Vagina (tissue), 2 donors: ENCODE measurements around the gene TNNT3. TPM values are rescaled to one million over a fixed set of nuclear protein-coding genes. Genes with fewer than 3 reads are reported as not detected.

Experiments used
- DNase-seq, 2 donors: peaks; one replicate each; pipeline ENCODE4 v3.0.0-alpha.2; 2017; ENCODE audit errors: extremely low spot score in 2 of 2
- H3K27ac ChIP-seq: fragments of 200-600 bp; sonication (generic); one replicate; pipeline ENCODE4 v1.5.1; 2019
- H3K27me3 ChIP-seq: fragments of 200-600 bp; sonication (generic); one replicate; pipeline ENCODE4 v1.5.1; 2019
- H3K36me3 ChIP-seq, 2 donors: fragments of 200-600 bp; sonication (generic); one replicate each; pipeline ENCODE4 v1.5.1; 2017 to 2019
- H3K4me1 ChIP-seq: fragments of 200-600 bp; sonication (generic); one replicate; pipeline ENCODE4 v1.5.1; 2019
- H3K4me3 ChIP-seq, 2 donors: fragments of 200-600 bp; sonication (generic); 1 replicate in 1 of 2; 2 replicates in 1 of 2; pipeline ENCODE4 v1.5.1; 2016 to 2019
- H3K9me3 ChIP-seq: fragments of 200-600 bp; sonication (generic); one replicate; pipeline ENCODE4 v1.5.1; 2019
- POLR2A ChIP-seq, 2 donors: fragments of 450-650 bp; IDR thresholded peaks; one replicate each; pipeline ENCODE4 v1.6.1; 2017; ENCODE audit warnings: antibody characterized with exemption in 2 of 2, mild to moderate bottlenecking in 2 of 2, moderate library complexity in 2 of 2
- POLR2AphosphoS5 ChIP-seq, 2 donors: sonication (generic); formaldehyde crosslinking; IDR thresholded peaks; one replicate each; pipeline ENCODE4 v1.9.0; 2017; ENCODE audit warnings: antibody characterized with exemption in 2 of 2, mild to moderate bottlenecking in 2 of 2, low read depth in 1 of 2; ENCODE audit not compliant: insufficient read depth in 1 of 2
- intact Hi-C: fragments of 100-400 bp; cut with DNase I; formaldehyde crosslinking; loops from one replicate; pipeline ENCODE4 v1.15.1; 2023
- total RNA-seq: library from RNA; depleted of rRNA; stranded (reverse); fragments of >200 nt; gene quantifications from one replicate; pipeline ENCODE4 v1.2.3, GENCODE V29; 2016
- TF ChIP-seq, protein P1 (sequence below), 3 experiments: fragments of 450-650 bp in 2 of 3; fragments of 200-600 bp in 1 of 3; sonication (generic) in 1 of 3; IDR thresholded peaks; one replicate each; pipeline ENCODE4 v1.5.1; 2017 to 2019; ENCODE audit warnings: antibody characterized with exemption in 3 of 3, mild to moderate bottlenecking in 2 of 3, moderate library complexity in 2 of 3

TNNT3 gene
- total RNA-seq, 1 donor from 2014 or later, result 20.4 TPM

DNA sequence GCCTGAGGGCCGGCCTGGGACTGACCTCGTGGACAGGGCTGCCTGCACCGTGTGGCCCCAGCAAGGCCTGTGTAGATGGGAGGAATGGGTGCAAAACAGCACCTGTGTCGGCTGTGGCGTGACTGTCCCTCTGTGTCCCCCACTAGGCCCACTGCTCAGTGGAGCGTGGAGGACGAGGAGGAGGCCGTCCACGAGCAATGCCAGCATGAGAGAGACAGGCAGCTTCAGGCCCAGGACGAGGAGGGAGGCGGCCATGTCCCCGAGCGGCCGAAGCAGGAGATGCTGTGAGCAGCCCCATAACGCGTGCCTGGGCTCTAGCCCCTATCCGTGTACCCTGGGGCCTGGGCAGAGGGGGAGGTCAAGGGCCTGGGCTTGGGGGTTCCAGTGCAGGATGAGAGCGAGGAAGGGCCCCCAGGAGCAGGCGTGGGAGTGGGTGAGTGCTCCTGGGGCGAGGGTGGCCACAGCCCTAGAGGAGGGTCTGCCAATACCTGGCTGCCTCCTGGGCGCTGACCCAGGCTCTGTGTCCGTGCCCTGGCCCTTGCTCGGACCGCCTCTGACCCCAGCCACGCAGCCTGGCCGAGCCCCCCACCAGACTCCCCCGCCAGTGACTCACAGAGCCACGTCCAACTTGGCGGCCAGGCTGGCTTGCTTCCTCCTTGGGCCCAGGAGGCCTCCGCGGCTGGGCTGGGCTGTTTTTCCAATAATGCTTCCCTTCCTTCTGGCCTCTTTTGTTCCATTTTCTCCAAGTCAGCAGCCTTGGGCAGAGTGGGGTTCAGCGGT, 39.4 kb upstream of the TNNT3 start:
- Histone ChIP-seq H3K27me3 (no peaks in the 10 kb centered on the region), H3K27ac (peak overlapping the region; percentile 96), H3K9me3 (no peaks in the 10 kb centered on the region), H3K4me3 (no peak overlapping the region), H3K36me3 (peaks cover 0 to 19% of the 10 kb centered on the region in 2 donors), H3K4me1 (peaks cover 79% of the 10 kb centered on the region)
- intact Hi-C loops, result loop anchor here (5.0 kb wide), 1 partner anchor 272 kb away; no protein-coding TSS in a partner anchor
- DNase-seq, result peak in 1 of 2 donors; percentile 91
- no peak for TF ChIP-seq POLR2A (IDR thresholded peaks at IDR 0.05)
- TF ChIP-seq POLR2AphosphoS5 (IDR thresholded peaks at IDR 0.05; ENCODE audit: insufficient read depth in 1 of 2, low read depth in 1 of 2), result peak in 1 of 2 donors; percentile 66
- TF ChIP-seq, protein P1, sequence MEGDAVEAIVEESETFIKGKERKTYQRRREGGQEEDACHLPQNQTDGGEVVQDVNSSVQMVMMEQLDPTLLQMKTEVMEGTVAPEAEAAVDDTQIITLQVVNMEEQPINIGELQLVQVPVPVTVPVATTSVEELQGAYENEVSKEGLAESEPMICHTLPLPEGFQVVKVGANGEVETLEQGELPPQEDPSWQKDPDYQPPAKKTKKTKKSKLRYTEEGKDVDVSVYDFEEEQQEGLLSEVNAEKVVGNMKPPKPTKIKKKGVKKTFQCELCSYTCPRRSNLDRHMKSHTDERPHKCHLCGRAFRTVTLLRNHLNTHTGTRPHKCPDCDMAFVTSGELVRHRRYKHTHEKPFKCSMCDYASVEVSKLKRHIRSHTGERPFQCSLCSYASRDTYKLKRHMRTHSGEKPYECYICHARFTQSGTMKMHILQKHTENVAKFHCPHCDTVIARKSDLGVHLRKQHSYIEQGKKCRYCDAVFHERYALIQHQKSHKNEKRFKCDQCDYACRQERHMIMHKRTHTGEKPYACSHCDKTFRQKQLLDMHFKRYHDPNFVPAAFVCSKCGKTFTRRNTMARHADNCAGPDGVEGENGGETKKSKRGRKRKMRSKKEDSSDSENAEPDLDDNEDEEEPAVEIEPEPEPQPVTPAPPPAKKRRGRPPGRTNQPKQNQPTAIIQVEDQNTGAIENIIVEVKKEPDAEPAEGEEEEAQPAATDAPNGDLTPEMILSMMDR (IDR thresholded peaks at IDR 0.05), result no peak

DNA sequence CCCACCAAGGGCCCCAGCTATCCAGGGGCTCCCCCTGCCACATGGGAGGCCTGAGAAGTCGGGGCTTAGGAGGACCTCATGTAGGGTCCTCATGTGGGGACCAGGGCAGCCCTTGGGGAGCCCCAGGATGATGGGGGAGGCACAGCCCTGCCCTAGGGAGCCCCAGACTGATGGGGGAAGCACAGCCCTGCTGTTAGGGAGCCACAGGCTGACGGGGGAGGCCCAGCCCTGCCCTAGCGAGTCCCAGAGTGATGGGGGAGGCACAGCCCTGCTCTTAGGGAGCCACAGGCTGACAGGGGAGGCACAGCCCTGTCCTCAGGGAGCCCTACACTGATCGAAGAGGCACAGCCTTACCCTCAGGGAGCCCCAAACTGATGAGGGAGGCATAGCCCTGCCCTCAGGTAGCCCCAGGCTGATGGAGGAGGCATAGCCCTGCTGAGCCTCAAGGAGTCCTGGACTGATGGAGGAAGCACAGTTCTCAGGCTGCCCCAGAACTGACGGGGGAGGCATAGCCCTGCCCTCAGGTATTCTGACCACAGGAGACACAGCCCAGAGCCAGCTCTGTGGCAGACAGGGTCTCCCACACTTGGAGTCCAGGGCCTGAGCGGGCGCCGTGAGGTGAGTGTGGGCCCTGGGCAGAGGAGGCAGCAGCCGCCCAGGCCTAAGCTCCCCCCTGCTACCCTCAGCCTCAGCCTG, 38.6 kb upstream of the TNNT3 start:
- H3K4me1 ChIP-seq, result peaks cover 72% of the 10 kb centered on the region
- TF ChIP-seq POLR2A (IDR thresholded peaks at IDR 0.05), result no peak
- TF ChIP-seq, protein P1 (IDR thresholded peaks at IDR 0.05), result no peak
- peak in 1 of 2 donors; percentile 37 for TF ChIP-seq POLR2AphosphoS5 (IDR thresholded peaks at IDR 0.05; ENCODE audit: insufficient read depth in 1 of 2, low read depth in 1 of 2)
- no peaks in the 10 kb centered on the region for H3K9me3 ChIP-seq
- H3K27me3 ChIP-seq, result no peaks in the 10 kb centered on the region
- DNase-seq, result peak in 1 of 2 donors; percentile 89
- peaks cover 0 to 22% of the 10 kb centered on the region in 2 donors for H3K36me3 ChIP-seq
- peak overlapping the region; percentile 96 for H3K27ac ChIP-seq
- H3K4me3 ChIP-seq, result no peak overlapping the region
- intact Hi-C loops, result loop anchor here (5.0 kb wide), 1 partner anchor 271 kb away; no protein-coding TSS in a partner anchor

DNA sequence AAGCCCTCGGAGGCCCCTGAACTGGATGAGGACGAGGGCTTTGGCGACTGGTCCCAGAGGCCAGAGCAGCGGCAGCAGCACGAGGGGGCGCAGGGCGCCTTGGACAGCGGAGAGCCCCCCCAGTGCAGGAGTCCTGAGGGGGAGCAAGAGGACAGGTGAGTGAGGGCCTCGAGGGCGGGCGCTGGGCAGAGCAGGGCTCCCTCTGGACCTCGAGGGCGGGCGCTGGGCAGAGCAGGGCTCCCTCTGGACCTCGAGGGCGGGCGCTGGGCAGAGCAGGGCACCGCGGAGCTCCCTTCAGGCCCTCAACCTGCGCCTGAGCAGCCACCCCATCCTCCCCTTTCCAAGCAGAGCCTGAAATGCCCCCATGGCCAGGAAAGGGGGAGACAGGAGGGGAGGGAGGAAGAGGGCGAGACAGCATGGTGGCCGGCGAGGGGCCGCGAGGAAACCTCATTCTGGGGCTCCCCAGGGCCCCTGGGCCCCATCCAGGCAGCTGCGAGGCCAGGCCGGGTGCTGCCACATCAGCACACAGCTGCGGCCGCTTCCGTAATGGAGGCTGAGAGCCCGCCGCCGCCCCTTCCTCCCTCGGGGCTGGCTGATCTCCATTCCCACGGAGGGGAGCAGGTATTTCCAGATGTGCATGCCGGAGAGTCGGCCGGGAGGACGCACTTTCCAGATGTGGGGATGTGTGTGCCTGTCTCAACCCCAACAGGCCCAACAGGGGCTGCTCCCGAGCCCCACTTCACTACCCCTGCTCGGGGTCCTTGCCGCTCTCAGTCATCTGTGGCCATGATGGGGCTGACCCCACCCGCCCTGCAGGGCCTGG, 37.9 kb upstream of the TNNT3 start:
- peaks cover 64% of the 10 kb centered on the region for H3K4me1 ChIP-seq
- peak overlapping the region; percentile 96 for H3K27ac ChIP-seq
- peaks cover 0 to 26% of the 10 kb centered on the region in 2 donors for H3K36me3 ChIP-seq
- H3K9me3 ChIP-seq, result no peaks in the 10 kb centered on the region
- H3K27me3 ChIP-seq, result no peaks in the 10 kb centered on the region
- DNase-seq, result no peak
- no peak for TF ChIP-seq POLR2AphosphoS5 (IDR thresholded peaks at IDR 0.05; ENCODE audit: insufficient read depth in 1 of 2, low read depth in 1 of 2)
- no peak for TF ChIP-seq POLR2A (IDR thresholded peaks at IDR 0.05)
- TF ChIP-seq, protein P1 (IDR thresholded peaks at IDR 0.05), result no peak
- intact Hi-C loops, result loop anchor here (5.0 kb wide), 1 partner anchor 271 kb away; no protein-coding TSS in a partner anchor
- H3K4me3 ChIP-seq, result no peak overlapping the region

GRCh38 chr11:1882265-1883238, 37.0 kb upstream of the TNNT3 start:
- Histone ChIP-seq H3K4me3 (no peak overlapping the region), H3K9me3 (no peaks in the 10 kb centered on the region), H3K27ac (peak overlapping the region; percentile 96), H3K4me1 (peaks cover 56% of the 10 kb centered on the region), H3K27me3 (no peaks in the 10 kb centered on the region), H3K36me3 (peaks cover 0 to 35% of the 10 kb centered on the region in 2 donors)
- TF ChIP-seq, protein P1 (IDR thresholded peaks at IDR 0.05), result peak; percentile 84 to 94 (median 89)
- TF ChIP-seq POLR2AphosphoS5 (IDR thresholded peaks at IDR 0.05; ENCODE audit: insufficient read depth in 1 of 2, low read depth in 1 of 2) (peak; percentile 46), POLR2A (IDR thresholded peaks at IDR 0.05) (no peak)
- peak in 1 of 2 donors; percentile 91 for DNase-seq
- intact Hi-C loops, result loop anchor here (5.0 kb wide), 1 partner anchor 270 kb away; no protein-coding TSS in a partner anchor
